ENCODE results near the gene ZNF143.

Gene ZNF143

DNA sequence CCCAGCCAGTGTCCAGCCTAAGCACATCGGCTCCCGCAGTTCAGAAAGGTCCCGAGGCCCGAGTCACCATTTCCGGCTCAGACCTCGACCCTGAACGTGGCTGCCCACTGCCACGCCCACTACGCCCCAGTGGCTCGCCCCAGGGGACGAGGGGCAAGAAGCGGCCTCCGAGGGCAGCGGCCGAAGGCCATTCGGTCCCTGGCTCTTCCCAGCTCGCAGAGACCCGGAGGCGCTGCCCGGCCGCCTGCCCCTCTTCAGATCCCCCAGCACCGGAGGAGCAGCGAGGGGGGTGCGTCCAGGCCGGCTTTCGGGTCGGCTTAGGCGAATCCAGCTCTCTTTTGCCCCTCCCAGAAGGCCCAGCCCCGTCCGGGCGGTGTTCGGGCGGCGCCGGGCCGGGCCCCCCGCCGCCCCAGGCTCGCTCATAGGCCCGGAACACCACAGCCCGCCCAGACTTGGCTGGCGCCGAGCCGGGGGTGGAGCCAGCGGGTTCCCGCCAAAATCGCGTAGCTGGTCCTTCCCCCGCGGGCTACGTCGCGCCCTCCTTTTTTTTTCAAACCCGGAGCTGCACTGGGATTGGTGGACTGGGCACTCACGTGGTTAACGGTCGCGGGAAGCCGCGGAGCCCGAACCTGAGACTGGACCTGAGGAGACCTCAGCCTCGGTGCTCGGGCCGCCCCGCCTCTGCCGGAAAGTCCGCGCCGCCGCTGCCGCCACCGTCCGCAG lies 112.4 kb downstream of the ZNF143 start, which contains the start of gene WEE1:
Gene WEE1, plus strand, starts transcription at position 619 of the 723 bp plus-strand sequence. CDS start 264 bp downstream, outside the sequence.
- no peak for TF ChIP-seq CTCF (IDR thresholded peaks at IDR 0.05; ENCODE audit: poor library complexity, severe bottlenecking)
- no peaks in the 10 kb centered on the region for H3K27me3 ChIP-seq (ENCODE audit: insufficient read depth, poor library complexity, severe bottlenecking)
- peak within 1 kb of the TSS; percentile 85 for H3K27ac ChIP-seq (ENCODE audit: poor library complexity, severe bottlenecking)
- ATAC-seq (ENCODE audit: low read depth) (peak; percentile 86), DNase-seq (ENCODE audit: low spot score) (peak; percentile 96)
- H3K36me3 ChIP-seq (ENCODE audit: low read depth), result peaks cover 38% of the 10 kb centered on the region
- H3K4me1 ChIP-seq (ENCODE audit: insufficient read depth, poor library complexity, severe bottlenecking), result peaks cover 36% of the 10 kb centered on the region
- no peaks in the 10 kb centered on the region for H3K9me3 ChIP-seq (ENCODE audit: severe bottlenecking)
- H3K4me3 ChIP-seq (ENCODE audit: severe bottlenecking), result peak within 1 kb of the TSS; percentile 90

DNA sequence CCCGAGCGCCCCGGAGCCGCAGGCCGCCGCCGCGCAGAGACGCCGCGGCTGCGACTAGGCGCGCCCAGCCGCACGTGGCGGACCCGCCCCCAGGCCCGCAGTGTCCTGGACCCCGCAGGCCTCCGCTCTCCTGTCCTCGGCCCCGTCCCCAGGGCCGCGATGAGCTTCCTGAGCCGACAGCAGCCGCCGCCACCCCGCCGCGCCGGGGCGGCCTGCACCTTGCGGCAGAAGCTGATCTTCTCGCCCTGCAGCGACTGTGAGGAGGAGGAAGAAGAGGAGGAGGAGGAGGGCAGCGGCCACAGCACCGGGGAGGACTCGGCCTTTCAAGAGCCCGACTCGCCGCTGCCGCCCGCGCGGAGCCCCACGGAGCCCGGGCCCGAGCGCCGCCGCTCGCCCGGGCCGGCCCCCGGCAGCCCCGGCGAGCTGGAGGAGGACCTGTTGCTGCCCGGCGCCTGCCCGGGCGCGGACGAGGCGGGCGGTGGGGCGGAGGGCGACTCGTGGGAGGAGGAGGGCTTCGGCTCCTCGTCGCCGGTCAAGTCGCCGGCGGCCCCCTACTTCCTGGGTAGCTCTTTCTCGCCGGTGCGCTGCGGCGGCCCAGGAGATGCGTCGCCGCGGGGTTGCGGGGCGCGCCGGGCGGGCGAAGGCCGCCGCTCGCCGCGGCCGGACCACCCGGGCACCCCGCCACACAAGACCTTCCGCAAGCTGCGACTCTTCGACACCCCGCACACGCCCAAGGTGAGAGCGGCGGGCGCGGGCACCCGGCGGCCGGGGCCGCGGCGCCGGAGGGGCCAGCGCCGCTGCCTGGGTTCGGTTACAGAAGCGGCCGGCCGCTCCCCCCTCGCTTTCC lies 113.2 kb downstream of the ZNF143 start:
- Histone ChIP-seq H3K36me3 (ENCODE audit: low read depth) (peaks cover 46% of the 10 kb centered on the region), H3K9me3 (ENCODE audit: severe bottlenecking) (no peaks in the 10 kb centered on the region), H3K27me3 (ENCODE audit: insufficient read depth, poor library complexity, severe bottlenecking) (no peaks in the 10 kb centered on the region), H3K27ac (ENCODE audit: poor library complexity, severe bottlenecking) (peak overlapping the region; percentile 85), H3K4me3 (ENCODE audit: severe bottlenecking) (peak overlapping the region; percentile 90), H3K4me1 (ENCODE audit: insufficient read depth, poor library complexity, severe bottlenecking) (peaks cover 35% of the 10 kb centered on the region)
- DNase-seq (ENCODE audit: low spot score) (no peak), ATAC-seq (ENCODE audit: low read depth) (no peak)
- TF ChIP-seq CTCF (IDR thresholded peaks at IDR 0.05; ENCODE audit: poor library complexity, severe bottlenecking), result no peak

GRCh38 chr11:9574622-9575259 lies 113.9 kb downstream of the ZNF143 start:
- ATAC-seq (ENCODE audit: low read depth) (peak; percentile 2; the same call in 1 of the 3 replicates), DNase-seq (ENCODE audit: low spot score) (no peak)
- Histone ChIP-seq H3K4me1 (ENCODE audit: insufficient read depth, poor library complexity, severe bottlenecking) (peaks cover 28% of the 10 kb centered on the region), H3K9me3 (ENCODE audit: severe bottlenecking) (no peaks in the 10 kb centered on the region), H3K4me3 (ENCODE audit: severe bottlenecking) (peak overlapping the region; percentile 90), H3K27me3 (ENCODE audit: insufficient read depth, poor library complexity, severe bottlenecking) (no peaks in the 10 kb centered on the region), H3K36me3 (ENCODE audit: low read depth) (peaks cover 53% of the 10 kb centered on the region), H3K27ac (ENCODE audit: poor library complexity, severe bottlenecking) (peak overlapping the region; percentile 85)
- no peak for TF ChIP-seq CTCF (IDR thresholded peaks at IDR 0.05; ENCODE audit: poor library complexity, severe bottlenecking)

DNA sequence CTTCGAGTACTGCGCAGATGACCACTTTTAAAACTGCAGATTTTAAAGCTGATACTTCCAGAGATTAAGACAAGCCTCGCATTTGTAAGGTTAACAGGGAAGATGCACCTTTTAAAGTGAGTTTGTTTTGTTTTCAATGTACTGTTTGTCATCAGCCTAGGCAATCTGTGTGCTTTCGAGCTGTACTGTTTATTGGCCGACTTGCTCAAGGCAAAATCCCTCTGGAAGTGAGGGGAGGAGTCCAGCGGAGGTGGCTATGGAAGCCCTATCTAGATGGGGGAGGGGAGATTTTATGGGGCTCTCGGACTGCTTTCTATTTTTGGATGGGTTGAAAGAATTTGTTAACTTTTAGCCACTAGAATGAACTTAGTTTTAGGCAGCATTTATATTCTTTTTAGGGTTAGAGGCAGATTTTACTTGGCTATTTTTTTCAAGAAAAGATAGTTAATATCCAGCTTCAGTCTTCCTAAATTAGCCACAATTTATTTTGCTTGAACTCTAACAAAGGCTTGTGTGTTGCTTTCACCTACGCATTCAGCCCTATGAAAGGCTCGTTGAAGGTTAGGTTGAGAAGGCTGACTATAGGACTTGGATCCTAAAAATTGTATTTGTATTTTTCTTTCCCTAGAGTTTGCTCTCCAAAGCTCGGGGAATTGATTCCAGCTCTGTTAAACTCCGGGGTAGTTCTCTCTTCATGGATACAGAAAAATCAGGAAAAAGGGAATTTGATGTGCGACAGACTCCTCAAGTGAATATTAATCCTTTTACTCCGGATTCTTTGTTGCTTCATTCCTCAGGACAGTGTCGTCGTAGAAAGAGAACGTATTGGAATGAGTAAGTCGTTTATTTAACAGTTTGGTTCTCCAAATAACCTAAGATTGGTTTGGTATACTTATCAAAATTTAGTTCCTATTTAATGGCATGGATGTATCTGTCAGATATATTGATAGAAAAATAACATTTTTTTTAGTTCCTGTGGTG lies 114.7 kb downstream of the ZNF143 start:
- ATAC-seq (ENCODE audit: low read depth), result peak; percentile 53
- Histone ChIP-seq H3K4me3 (ENCODE audit: severe bottlenecking) (peak overlapping the region; percentile 90), H3K27ac (ENCODE audit: poor library complexity, severe bottlenecking) (peak overlapping the region; percentile 85), H3K9me3 (ENCODE audit: severe bottlenecking) (no peaks in the 10 kb centered on the region), H3K27me3 (ENCODE audit: insufficient read depth, poor library complexity, severe bottlenecking) (no peaks in the 10 kb centered on the region), H3K4me1 (ENCODE audit: insufficient read depth, poor library complexity, severe bottlenecking) (peaks cover 25% of the 10 kb centered on the region), H3K36me3 (ENCODE audit: low read depth) (peaks cover 61% of the 10 kb centered on the region)
- TF ChIP-seq CTCF (IDR thresholded peaks at IDR 0.05; ENCODE audit: poor library complexity, severe bottlenecking), result no peak
- peak; percentile 72 for DNase-seq (ENCODE audit: low spot score)

Measured in RWPE2 (cell line).